K562 (cell line): ENCODE data around the gene SPATS2. TPM values are rescaled to one million over a fixed set of nuclear protein-coding genes. Genes with fewer than 3 reads are reported as not detected.

Experiments
- ATAC-seq: fragments of 200-7000 bp; cut with Tn5 transposase; 3 replicates; pipeline ENCODE4 v1.9.1; 2020; ENCODE audit warnings: moderate library complexity
- BruUV-seq: library from RNA; stranded (reverse); fragments of 400-500 nt; replicated peaks from 2 replicates; lab custom pipeline; 2021; lab: Mats Ljungman, UMichigan
- CTCF ChIA-PET: fragments of 300-600 bp; formaldehyde crosslinking; extraction: SDS; loops from one replicate; lab custom pipeline; 2021; ENCODE audit warnings: low intra/inter-chr PET ratio; lab: Yijun Ruan, JAX
- POLR2A ChIA-PET: fragments of 300-600, 350-650 bp; sonication (Branson Sonifier 250); formaldehyde crosslinking; extraction: SDS; loops from one replicate; lab custom pipeline; 2021; ENCODE audit warnings: antibody characterized with exemption, inconsistent platforms; lab: Yijun Ruan, JAX
- DNase-seq, 4 experiments: peaks; one replicate each; pipeline versions ENCODE4 v3.0.0 to v3.0.0-alpha.2; 2011 to 2018; ENCODE audit warnings: low spot score in 3 of 4, mixed read lengths in 3 of 4; ENCODE audit errors: extremely low read depth in 1 of 4
- FAIRE-seq: peaks from 2 replicates; lab custom pipeline; 2011; peaks lifted over from hg19 to GRCh38; lab: Jason Lieb, UNC
- H2AFZ ChIP-seq: 2 replicates; pipeline ENCODE4 v1.6.0; 2011; ENCODE audit warnings: low read depth, low read length, control low read depth, inconsistent platforms
- H3K27ac ChIP-seq: fragments of 200-600 bp; 3 replicates; pipeline ENCODE4 v1.8.0; 2011; ENCODE audit warnings: low read depth, mild to moderate bottlenecking, control low read depth, inconsistent platforms, low read length, moderate library complexity, mixed read lengths; ENCODE audit errors: extremely low read depth
- H3K27me3 ChIP-seq, 2 experiments: fragments of 300-600 bp in 1 of 2; 2 replicates in 1 of 2; 3 replicates in 1 of 2; pipeline versions ENCODE4 v1.6.0 to v1.8.0; 2011; ENCODE audit warnings: inconsistent platforms in 2 of 2, low read length in 2 of 2, mild to moderate bottlenecking in 1 of 2, mixed read lengths in 1 of 2, moderate library complexity in 1 of 2; ENCODE audit not compliant: control insufficient read depth in 2 of 2, insufficient read depth in 2 of 2
- H3K36me3 ChIP-seq: fragments of 300-600 bp; 3 replicates; pipeline ENCODE4 v1.8.0; 2011; ENCODE audit warnings: mild to moderate bottlenecking, low read length, inconsistent platforms; ENCODE audit not compliant: control insufficient read depth, insufficient read depth
- H3K4me1 ChIP-seq, 2 experiments: fragments of 200-600 bp in 1 of 2; replicated peaks in 1 of 2; 2 replicates in 1 of 2; 3 replicates in 1 of 2; pipeline versions ENCODE4 v1.5.1 to v1.8.0; 2011; ENCODE audit warnings: inconsistent platforms in 2 of 2, low read length in 2 of 2, mild to moderate bottlenecking in 1 of 2, mixed read lengths in 1 of 2, moderate library complexity in 1 of 2; ENCODE audit not compliant: control insufficient read depth in 2 of 2, insufficient read depth in 2 of 2
- H3K4me2 ChIP-seq: 2 replicates; pipeline ENCODE4 v1.6.1; 2011; ENCODE audit warnings: low read length, control low read depth, inconsistent platforms, mixed read lengths; ENCODE audit not compliant: insufficient read depth
- H3K4me3 ChIP-seq: fragments of 200-600 bp; sonication (generic), shearing (Covaris generic); 2 replicates; pipeline ENCODE4 v1.5.1; 2016; ENCODE audit warnings: control low read depth, inconsistent platforms
- H3K79me2 ChIP-seq: fragments of 200-600 bp; 3 replicates; pipeline ENCODE4 v1.8.0; 2011; ENCODE audit warnings: low read length, inconsistent platforms; ENCODE audit not compliant: control insufficient read depth, insufficient read depth
- H3K9ac ChIP-seq, 2 experiments: 2 replicates each; pipeline versions ENCODE4 v1.6.0 to v1.6.1; 2011; ENCODE audit warnings: low read depth in 2 of 2, low read length in 2 of 2, control low read depth in 1 of 2, inconsistent platforms in 1 of 2, mild to moderate bottlenecking in 1 of 2, mixed read lengths in 1 of 2; ENCODE audit not compliant: insufficient read depth in 1 of 2
- H3K9me1 ChIP-seq: one replicate; pipeline ENCODE4 v1.6.0; 2011; ENCODE audit warnings: inconsistent platforms, mild to moderate bottlenecking, low read length, moderate library complexity; ENCODE audit not compliant: control insufficient read depth, insufficient read depth
- H3K9me3 ChIP-seq: replicated peaks from 2 replicates; pipeline ENCODE4 v1.5.1; 2011; ENCODE audit warnings: low read depth, low read length, inconsistent platforms; ENCODE audit not compliant: control insufficient read depth, insufficient read depth
- H4K20me1 ChIP-seq: replicated peaks from 2 replicates; pipeline ENCODE4 v1.6.1; 2011; ENCODE audit warnings: low read length, inconsistent platforms, mixed read lengths; ENCODE audit not compliant: control insufficient read depth, insufficient read depth
- EP400 ChIP-seq: fragments of 450-650 bp; IDR thresholded peaks from 2 replicates; pipeline ENCODE4 v1.6.1; 2017; ENCODE audit warnings: antibody characterized with exemption, mild to moderate bottlenecking, moderate library complexity
- FOXJ2 ChIP-seq: fragments of 200-800 bp; sonication (Bioruptor generic); IDR thresholded peaks from 2 replicates; pipeline ENCODE4 v1.6.1; 2016; ENCODE audit warnings: missing genetic modification characterization, missing compliant biosample characterization
- PYGO2 ChIP-seq: fragments of 450-650 bp; IDR thresholded peaks from 2 replicates; pipeline ENCODE4 v1.6.1; 2016; ENCODE audit warnings: mild to moderate bottlenecking, missing genetic modification characterization, moderate library complexity, missing compliant biosample characterization
- ZNF3 ChIP-seq: fragments of 250-450 bp; sonication (Bioruptor Pico); IDR thresholded peaks from 2 replicates; pipeline ENCODE4 v1.5.0; 2021; ENCODE audit warnings: mild to moderate bottlenecking, moderate library complexity
- ZNF347 ChIP-seq: fragments of 450-650 bp; formaldehyde crosslinking; IDR thresholded peaks from 2 replicates; pipeline ENCODE4 v1.4.0; 2020; ENCODE audit warnings: low read depth, mild to moderate bottlenecking, moderate library complexity
- ZSCAN32 ChIP-seq: fragments of 450-650 bp; formaldehyde crosslinking; IDR thresholded peaks from 2 replicates; pipeline ENCODE4 v1.4.0; 2020; ENCODE audit warnings: mild to moderate bottlenecking, moderate library complexity
- WGBS: fragments of 100-300 bp; shearing (Covaris generic); methylation state at CpG from one replicate; pipeline ENCODE4 v1.1.6; 2016; ENCODE audit warnings: low coverage, mixed read lengths; ENCODE audit not compliant: insufficient coverage; ENCODE audit errors: missing lambda C conversion rate; 5-methylcytosine and 5-hydroxymethylcytosine counted together
- in situ Hi-C: fragments of 300-500 bp; cut with MboI; formaldehyde crosslinking; loops from 4 replicates; pipeline ENCODE4 v1.15.0; 2018; ENCODE audit warnings: inconsistent platforms, mixed read lengths
- intact Hi-C: fragments of 100-400 bp; cut with micrococcal nuclease; formaldehyde crosslinking; loops from 2 replicates; pipeline ENCODE4 v1.14.2; 2022
- polyA plus RNA-seq, 8 experiments: library from polyadenylated mRNA; depleted of rRNA in 4 of 8; stranded (reverse) in 5 of 8; unstranded in 3 of 8; fragments of >200 nt; fragmentation: Nextera tagmentation in 2 of 8; fragmentation: Illumina TruSeq in 1 of 8; extraction: Ambion mirVana in 2 of 8; extraction: Trizol in 1 of 8; gene quantifications; 2 replicates each; pipeline versions ENCODE4 v1.2.1 to v1.2.3, GENCODE V29; 2011 to 2014; ENCODE audit warnings: inconsistent platforms in 1 of 8, missing spikeins in 1 of 8
- total RNA-seq, 7 experiments: library from RNA; depleted of rRNA in 6 of 7; stranded (reverse); fragments of >200 nt in 6 of 7; fragmentation: Illumina TruSeq in 2 of 7; extraction: Trizol in 2 of 7; gene quantifications; 2 replicates each; pipeline versions ENCODE4 v1.2.1 to v1.2.3, GENCODE V29; 2011 to 2021; ENCODE audit warnings: low replicate concordance in 1 of 7

The SPATS2 gene
- total and polyA plus RNA-seq, 9 of the 15 experiments (the other 6 are each of a cell fraction or from before 2014, with no cell fraction given), result 5.4 to 48.2 (median 17.5) TPM

- WGBS, result 77% methylated on average over 6 of the region's 6 CpGs
- no peaks in the 10 kb centered on the region for H3K9me1 ChIP-seq
- ChIA-PET CTCF (no interaction called here), POLR2A (interaction anchor here (1.0 to 1.6 kb wide), 3 partner anchors 13 to 27 kb away, joined by 3 to 5 read pairs (median 3); no protein-coding TSS in a partner anchor)
- no peak overlapping the region for H3K4me2 ChIP-seq
- intact Hi-C loops, result no loop called here
- no peaks in the 10 kb centered on the region for H3K27me3 ChIP-seq
- H3K36me3 ChIP-seq, result no peaks in the 10 kb centered on the region; the same call in 2 of the 3 replicates
- ATAC-seq (no peak), FAIRE-seq (no peak), DNase-seq (no peak)
- no TSS peak for BruUV-seq
- peaks cover 2% of the 10 kb centered on the region; the same call in 1 of the 3 replicates for H3K79me2 ChIP-seq
- in situ Hi-C loops, result no loop called here
- no peak overlapping the region for H3K4me3 ChIP-seq
- no peaks in the 10 kb centered on the region for H3K9me3 ChIP-seq
- 0 out of 2 replicates have a peak, but pooled peaks cover 5% of the 10 kb centered on the region for H4K20me1 ChIP-seq
- no peak overlapping the region for H3K27ac ChIP-seq
- peaks cover 0 to 3% of the 10 kb centered on the region in 2 experiments; a peak in 1 of 5 replicates for H3K4me1 ChIP-seq
- H2AFZ ChIP-seq, result no peak overlapping the region
- peak overlapping the region in 1 of 2 experiments; percentile 13; a peak in 1 of 4 replicates for H3K9ac ChIP-seq
- TF ChIP-seq ZSCAN32 (CRISPR knock-in tag) (no peak), ZNF347 (no peak), PYGO2 (tag) (no peak), ZNF3 (no peak), EP400 (no peak), FOXJ2 (tag) (no peak)
Measured at GRCh38 chr12:49455501-49455900, 88.2 kb downstream of the SPATS2 start.
